Stimulated activated CD8-positive, alpha-beta memory T cell treated with anti-CD3 and anti-CD28 coated beads, Interleukin-7, amount 100 ng/mL, for 24 hours (primary cell): ENCODE results near the gene MSH4.
A peak's percentile ranks its signal among the peaks of the same experiment; 100 is the strongest.
"Not testable (repeated sequence)": the region's sequence is repeated elsewhere in the genome, so short reads cannot be mapped to it uniquely, and the experiment has no call there.

Source experiments
- DNase-seq: peaks from one replicate; pipeline ENCODE4 v3.0.0-alpha.2; 2020; ENCODE audit warnings: low read depth

MSH4 gene

GRCh38 chr1:75796376-75797272 lies at the start of gene MSH4:
TSS of gene MSH4 (plus strand) at chr1:75796882. CDS start at chr1:75796986, 104 bp downstream.
- no peak for DNase-seq

- not testable (repeated sequence) for DNase-seq
Measured at GRCh38 chr1:75757210-75757609, 39.5 kb upstream of the MSH4 start.

GRCh38 chr1:75758543-75758942 lies 38.1 kb upstream of the MSH4 start:
- DNase-seq = not testable (repeated sequence)

DNA sequence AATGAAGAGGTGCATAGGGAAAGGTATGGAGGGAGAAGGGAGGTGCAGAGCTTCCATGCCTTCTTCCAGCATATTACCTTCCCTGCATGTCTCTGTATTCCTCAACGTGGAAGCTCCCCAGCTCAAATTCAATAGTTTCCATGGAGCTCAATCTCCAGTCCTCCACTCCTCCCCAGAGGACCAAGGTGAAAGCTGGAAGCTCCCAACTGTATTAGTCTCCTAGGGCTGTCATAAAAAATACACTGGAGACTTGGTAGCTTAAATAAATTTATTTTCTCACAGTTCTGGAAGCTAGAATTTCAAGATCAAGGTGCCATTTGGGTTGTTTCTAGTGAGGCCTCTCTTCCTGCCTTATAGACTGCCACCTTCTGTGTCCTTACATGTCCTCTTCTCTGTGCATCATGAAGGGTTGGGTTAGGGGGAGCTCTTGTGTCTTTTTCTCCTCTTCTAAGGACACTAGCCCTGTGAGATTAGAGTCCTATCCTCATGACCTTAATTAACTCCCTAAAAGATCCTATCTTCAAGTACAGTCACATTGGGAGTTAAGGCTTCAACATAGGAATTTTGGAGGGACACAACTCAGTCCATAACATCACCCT lies 32.5 kb upstream of the MSH4 start:
- no peak for DNase-seq

DNA sequence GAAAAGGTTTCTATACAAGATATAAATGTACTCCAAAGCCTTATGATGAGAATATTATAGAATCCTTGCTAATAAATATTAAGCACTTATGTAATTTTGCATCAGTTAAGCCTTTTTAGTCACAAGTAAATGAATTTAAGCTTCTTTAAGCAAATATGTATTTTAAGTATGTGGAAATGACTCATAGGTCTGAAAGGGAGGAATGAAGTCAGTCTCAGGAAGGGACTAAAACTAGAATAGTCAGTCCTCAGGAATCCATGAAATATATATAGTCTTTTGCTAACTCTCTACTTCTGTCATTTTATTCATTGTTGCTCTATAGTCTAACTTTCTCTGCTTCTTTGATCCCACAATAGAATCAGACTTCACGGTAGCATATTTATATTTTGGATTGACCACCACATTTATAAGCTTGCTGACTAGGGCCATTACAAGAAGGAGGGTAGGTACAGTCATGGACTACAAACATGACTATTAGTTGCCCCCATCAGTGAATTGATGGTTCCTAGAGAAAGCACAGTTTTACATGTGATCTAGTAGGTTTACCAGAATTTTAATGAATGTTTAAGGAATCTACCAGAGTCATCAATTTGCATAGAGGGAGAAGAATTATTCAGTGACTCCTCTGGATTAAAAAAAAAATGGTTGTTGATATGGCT lies 30.9 kb upstream of the MSH4 start:
- DNase-seq = no peak

DNA sequence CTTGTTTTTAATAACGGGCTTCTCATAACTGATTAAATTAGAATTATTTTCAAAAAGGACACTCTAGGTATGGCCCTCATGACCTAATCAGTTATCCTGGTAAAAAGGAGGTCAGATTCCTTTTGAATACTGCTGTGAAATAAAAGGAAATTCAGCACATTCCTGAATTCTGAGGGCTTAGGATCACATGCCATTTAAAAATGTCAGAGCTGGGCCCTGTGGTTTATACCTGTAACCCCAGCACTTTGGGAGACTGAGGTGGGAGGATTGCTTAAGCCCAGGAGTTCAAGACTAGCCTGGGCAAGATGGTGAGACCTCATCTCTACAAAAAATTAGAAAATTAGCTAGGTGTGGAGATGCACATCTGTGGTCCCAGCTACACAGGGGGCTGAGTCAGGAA lies 28.7 kb upstream of the MSH4 start:
- no peak for DNase-seq

- no peak for DNase-seq
Measured at GRCh38 chr1:75770761-75771160, 25.9 kb upstream of the MSH4 start.

- DNase-seq = no peak
Measured at GRCh38 chr1:75771978-75772377, 24.7 kb upstream of the MSH4 start.

DNA sequence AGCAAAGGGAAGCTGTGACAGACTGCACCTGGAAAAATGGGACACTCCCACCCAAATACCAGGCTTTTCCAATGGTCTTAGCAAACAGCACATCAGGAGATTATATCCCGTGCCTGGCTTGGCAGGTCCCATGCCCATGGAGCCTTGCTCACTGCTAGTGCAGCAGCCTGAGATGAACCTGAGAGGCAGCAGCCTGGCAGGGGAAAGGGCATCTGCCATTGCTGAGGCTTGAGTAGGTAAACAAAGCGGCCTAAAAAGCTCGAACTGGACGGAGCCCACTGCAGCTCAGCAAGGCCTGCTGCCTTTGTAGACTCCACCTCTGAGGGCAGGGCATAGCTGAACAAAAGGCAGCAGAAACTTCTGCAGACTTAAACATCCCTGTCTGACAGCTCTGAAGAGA lies 18.9 kb upstream of the MSH4 start:
- DNase-seq = not testable (repeated sequence)

DNA sequence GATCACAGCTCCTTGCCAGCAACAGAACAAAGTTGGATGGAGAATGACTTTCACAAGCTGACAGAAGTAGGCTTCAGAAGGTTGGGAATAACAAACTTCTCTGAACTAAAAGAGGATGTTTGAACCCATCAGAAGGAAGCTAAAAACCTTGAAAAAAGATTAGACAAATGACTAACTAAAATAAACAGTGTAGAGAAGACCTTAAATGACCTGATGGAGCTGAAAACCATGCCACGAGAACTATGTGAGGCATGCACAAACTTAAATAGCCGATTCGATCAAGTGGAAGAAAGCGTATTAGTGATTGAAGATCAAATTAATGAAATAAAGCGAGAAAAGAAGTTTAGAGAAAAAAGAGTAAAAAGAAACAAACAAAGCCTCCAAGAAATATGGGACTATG lies 18.0 kb upstream of the MSH4 start:
- not testable (repeated sequence) for DNase-seq

GRCh38 chr1:75780183-75780582 lies 16.5 kb upstream of the MSH4 start:
- DNase-seq = not testable (repeated sequence)

- DNase-seq = not testable (repeated sequence)
Measured at GRCh38 chr1:75783920-75784319, 12.8 kb upstream of the MSH4 start.

DNA sequence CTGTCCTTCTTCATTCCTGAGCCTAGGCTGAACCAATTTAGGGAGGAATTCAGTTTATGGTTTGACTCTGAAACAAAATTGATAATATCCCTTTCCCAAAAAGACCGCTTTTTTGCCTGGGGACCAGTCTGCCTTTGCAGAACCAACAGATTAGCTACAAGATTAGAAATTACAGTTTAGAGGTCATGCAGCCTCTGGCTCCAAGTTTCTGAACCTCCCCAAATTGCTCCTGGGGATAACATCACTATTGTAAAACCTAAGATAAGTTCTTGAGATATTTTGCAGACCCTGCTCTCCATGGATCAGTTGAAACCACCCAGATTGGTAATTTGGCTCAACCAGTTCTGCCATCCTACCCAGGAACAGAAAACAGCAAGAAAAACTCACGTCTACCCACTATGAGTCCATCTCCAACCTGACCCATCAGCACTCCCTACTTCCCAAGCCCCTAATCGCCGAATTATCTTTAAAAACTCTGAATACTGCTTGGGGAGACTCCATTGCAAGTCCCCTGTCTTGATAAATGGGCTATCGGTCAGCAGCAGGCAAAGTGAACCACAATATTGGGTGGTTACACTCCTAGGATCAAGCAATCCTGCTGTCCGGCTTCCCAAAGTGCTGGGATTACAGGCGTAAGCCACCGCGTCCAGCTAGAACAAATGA lies 11.2 kb upstream of the MSH4 start:
- DNase-seq = no peak

- DNase-seq = peak; percentile 88
Measured at GRCh38 chr1:75785983-75786853, 10.5 kb upstream of the MSH4 start, which contains the start of gene RABGGTB. TSS of gene RABGGTB (plus strand) at chr1:75786256. CDS start at chr1:75786272, 16 bp downstream.

DNA sequence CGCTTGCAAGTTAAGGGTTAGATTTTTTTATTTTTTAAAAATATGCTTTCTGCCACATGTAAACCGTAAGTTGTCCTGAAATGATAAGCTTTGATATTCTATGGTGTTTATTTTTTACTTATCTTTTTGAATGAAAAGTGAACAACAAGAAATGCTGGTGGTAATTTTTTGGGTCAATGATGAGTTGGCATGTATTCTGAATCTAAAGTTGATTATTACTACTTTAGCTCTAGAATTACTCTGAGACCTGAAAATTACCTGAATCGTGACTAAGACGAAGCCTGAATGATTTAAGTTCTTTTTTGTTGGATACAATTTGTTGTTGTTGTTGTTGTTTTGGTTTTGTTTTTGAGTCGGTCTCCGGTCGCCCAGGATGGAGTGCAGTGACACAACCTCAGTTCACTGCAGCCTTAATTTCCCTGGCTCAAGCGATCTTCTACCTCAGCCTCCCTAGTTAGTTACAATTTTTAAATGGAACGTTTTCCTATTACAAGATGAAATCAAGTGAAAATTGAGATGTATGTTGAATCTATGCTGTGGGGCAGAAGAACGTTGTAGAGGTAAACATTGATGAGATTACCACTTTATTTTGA lies 9.7 kb upstream of the MSH4 start:
- DNase-seq = no peak

DNA sequence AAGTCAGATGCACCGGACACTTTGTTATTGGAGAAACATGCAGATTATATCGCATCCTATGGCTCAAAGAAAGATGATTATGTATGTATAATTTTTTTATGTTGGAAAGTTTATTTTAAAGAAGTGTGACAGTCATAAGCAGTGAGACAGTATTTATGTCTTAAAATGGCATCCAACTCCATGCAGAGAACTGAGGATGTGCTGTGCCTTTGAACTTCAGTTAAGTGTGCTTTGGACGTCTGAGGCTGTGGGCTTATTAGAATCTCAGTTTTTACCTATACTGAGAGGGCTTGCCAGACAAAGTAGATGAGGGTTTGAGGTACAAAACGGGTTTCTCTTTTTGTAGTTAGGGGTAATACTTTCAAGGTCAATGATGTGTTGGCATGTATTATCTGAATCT lies 9.2 kb upstream of the MSH4 start:
- no peak for DNase-seq

DNA sequence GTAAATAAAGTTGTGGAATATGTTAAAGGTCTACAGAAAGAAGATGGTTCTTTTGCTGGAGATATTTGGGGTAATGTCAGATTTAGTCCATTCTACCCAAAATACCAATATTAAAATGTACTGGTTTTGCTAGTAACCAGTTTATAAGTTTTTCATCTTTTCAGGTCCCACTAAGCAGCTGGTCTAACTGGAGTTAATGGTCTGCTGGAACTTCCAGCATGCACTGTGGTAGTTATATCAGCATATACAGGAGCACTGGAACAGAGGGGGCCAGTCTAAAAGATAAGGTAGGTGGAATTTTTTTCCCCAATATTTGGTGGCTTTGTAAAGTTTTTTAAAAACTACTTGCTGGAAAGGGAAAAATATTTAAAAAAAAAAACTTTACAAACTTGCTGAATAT lies 6.7 kb upstream of the MSH4 start:
- DNase-seq = no peak

- DNase-seq = no peak
Measured at GRCh38 chr1:75791022-75791421, 5.7 kb upstream of the MSH4 start.

DNA sequence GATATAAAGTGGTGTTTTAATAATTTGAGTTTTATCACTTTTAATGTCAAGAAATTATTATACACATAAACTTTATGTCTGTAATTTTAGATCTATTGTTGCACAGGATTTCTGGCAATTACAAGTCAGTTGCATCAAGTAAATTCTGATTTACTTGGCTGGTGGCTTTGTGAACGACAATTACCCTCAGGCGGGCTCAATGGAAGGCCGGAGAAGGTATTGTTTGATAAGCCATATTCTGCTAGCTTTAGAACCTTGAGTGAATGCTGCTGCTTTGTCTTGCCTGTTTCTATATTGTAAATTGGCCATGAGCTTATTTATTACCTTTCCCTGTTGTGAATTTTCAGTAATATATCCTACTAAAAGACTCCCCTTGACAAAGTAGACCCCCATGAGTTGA lies 4.6 kb upstream of the MSH4 start:
- no peak for DNase-seq

DNA sequence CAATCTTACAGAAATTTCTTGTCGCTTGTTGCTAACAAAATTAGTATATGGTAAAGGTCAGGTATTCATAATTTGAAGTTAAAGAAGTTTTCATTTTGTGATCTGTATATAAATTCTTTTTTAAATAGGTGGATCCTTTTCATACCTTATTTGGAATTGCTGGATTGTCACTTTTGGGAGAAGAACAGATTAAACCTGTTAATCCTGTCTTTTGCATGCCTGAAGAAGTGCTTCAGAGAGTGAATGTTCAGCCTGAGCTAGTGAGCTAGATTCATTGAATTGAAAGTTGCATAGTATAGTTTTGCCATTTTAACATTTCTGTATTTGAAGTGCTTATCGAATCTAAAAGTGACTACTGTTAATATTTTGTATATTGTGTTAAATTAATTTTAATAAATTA lies 2.3 kb upstream of the MSH4 start:
- no peak for DNase-seq

DNA sequence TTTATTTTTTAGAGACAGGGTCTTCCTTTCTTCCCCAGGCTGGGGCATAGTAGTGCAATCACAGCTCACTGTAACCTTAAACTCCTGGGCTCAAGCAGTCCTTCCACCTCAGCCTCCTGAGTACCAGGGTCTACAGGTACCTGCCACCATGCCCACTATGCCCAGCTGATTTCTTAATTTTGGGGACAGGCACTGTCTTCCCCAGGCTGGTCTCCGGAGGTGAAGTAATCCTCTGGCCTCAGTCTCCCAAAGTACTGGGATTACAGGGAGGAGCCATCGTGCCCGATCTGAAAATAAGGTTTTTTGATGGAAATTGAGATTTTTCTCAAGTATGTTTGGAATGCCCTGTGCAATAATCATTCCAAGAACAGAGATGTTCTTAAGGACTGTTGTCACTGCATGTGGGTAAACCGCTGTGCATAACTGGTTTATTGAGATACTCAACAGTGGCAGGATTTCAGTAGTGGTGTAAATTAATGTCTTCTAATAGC lies 934 bp upstream of the MSH4 start:
- no peak for DNase-seq
